CD4-positive, alpha-beta T cell treated with Interleukin-6 for 4 hours (primary cell): Measurements from ENCODE around the gene SFXN5.

Experiments used
- DNase-seq: peaks from one replicate; pipeline ENCODE4 v3.0.0-alpha.2; 2020; ENCODE audit warnings: mixed read lengths

The SFXN5 gene

DNA sequence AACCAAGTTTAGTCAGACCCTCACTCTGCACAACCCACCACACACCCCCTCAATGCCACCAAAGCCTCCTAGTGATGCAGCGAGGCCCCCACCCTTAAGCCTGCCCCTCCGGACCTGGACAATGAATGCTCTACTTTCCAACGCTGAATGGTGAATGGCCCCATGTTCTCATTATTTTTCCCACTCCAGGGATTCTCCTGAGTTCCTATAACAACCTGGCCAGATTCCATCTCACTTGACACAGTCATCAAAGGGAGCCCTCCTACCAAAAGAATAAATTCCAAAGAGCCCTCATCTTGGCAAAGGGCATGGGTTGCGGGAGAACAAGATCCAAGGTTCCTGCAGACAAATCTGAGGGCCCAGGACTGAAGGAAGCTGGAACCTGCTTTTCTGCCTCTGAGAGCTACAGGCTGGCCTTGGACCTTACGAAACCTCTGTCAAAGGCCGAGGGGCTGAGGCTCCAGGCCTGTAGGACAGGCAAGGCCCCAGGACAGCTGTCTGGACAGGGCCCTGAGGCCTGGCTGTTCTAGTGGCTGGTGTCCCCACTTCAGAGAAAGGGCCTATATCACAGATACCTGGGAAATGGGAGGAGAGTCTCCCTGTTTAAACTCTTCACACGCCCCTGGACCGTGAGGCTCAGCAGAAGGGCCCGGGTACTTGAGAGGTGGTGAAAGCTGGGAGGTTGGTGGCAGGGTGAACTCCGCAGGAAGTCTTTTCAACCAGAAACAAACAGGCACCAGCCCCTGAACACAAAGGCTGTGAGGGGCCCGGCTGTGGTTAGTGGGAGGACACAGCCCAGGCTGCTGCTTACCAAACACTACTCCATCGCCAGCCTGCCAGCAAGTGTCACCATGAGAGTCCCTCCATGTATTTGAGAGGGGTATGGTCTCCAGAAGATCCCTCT is 27.3 kb downstream of the SFXN5 start:
- DNase-seq: no peak

DNA sequence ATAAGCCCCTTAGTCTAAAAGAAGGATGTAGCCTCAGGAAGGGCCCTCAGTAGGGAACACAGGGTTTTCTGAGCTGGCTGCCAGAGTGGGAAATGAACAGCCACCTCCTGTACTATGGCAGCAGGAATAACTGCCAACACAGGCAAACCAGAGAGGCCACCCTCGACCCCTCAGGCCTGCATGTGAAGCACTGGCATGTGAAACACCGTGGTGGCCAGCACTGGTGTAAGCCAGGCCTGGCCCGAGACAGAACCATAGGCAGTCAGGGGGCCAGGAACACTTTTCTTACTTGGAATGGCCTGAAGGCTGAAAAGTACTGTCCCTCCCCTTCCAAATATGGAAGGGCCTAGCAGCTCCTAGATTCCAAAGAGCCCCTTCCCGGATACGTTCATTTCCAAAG is 28.2 kb downstream of the SFXN5 start:
- DNase-seq: no peak

DNA sequence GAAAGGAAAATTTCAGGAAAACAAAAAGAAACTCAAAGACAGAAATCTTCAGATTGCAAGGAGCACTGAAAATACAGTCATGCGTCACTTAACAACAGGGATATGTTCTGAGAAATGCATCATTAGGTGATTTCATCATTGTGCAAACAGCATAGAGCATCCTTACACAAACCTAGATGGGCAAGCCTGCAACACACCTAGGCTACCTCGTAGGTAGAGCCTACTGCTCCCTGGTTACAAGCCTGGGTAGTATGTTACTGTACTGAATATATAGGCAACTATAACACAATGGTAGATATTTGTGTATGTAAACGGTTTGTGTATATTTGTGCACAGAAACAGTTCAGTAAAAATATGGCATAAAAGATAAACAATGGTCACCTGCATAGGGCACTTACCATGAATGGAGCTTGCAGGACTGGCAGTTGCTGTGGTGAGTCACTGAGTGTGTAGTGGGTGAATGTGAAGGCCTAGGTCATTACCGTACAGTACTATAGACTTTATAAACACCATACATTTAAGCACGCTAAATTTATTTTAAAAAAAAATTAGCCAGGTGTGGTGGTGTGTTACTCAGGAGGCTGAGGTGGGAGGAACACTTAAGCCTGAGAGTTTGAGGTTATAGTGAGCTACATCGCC is 33.4 kb downstream of the SFXN5 start:
- DNase-seq: no peak

DNA sequence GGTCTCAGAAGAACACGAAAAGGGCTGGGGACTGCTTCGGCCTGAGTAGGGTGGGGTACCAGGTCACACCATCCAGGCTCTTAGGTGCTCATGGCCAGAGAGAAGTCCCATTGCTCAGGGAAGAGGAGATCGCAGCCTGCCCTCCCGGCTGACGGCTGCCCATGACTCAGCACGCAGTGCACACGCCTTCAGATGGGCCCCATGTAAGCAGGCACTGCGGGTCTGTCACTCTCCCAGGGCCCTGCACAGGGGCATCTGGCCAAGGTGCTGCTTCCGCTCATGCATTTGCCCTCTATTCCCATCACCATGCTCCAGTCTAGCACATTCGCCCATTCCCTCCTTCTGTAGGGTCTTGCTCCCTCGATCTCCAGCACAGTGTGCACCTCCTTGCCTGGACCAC is 34.7 kb downstream of the SFXN5 start:
- no peak for DNase-seq

DNA sequence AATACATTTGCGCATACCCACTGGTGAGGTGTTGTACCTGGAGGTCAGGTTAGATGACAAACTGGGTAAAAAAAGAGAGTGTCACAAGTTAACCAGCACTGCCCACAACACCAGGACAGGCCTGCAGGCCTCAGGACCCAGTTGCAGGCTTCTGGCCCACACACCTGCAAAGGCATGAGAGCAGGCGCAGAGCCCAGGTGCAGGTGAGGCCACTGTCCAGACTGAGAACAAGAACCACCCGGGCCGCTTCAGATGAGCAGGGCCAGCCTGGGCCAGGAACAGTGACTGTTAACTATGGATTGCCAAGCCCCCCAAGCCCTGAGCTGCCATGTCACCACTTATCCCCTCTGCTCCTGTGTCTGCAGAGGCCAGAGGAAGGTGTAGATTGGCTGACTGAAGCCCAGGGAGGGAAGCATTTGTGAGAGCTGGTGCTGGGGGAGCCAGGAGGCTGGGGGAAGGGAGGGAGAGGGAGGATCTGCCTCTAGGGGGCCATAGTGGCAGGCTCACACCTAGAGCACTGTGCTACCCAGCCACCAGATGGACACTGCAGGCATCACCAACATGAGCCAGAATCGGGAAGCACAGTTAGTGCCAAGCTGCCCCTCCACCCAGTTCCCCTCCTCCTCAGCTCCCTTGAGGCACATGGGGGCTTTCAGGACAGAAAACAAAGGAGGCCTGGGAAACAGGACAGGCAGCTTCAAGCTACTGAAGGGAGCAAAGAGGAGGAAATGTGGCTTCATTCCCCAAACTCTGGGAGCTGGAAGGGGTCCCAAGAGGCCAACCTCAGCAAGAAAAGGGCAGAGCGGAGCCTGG is 35.4 kb downstream of the SFXN5 start:
- DNase-seq: no peak

DNA sequence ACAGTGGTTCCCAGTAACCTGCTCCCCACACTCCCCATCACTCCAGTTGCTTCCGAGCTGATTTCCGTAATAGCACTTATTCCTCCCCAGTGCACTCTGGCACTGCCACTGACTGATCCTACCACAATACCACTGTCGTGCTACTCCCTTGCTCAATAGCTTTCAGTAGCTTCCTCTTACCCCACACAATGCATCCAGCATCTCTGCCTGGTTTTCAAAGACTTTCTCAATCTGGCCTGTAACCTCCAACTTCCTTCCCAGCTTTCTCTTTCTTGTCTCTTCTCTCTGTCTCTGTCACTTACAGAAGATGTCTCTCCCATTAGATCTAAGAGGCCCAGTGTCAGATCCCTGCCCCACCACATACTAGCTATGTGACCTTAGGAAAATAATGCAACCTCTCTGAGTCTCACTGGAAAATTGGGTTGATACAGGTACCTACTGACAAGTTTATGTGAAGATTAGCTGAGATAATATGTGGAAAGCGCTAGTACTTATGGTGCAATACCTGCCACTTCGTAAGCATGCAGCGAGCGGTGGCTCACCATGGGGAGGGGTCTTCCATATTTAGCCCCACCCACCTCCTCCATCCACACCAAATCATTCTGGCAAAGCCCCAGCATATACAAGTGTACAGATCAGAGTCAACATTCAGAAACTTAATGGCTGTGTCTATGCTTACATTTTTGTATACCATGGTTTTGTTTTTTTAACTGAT is 36.7 kb downstream of the SFXN5 start:
- DNase-seq: no peak

DNA sequence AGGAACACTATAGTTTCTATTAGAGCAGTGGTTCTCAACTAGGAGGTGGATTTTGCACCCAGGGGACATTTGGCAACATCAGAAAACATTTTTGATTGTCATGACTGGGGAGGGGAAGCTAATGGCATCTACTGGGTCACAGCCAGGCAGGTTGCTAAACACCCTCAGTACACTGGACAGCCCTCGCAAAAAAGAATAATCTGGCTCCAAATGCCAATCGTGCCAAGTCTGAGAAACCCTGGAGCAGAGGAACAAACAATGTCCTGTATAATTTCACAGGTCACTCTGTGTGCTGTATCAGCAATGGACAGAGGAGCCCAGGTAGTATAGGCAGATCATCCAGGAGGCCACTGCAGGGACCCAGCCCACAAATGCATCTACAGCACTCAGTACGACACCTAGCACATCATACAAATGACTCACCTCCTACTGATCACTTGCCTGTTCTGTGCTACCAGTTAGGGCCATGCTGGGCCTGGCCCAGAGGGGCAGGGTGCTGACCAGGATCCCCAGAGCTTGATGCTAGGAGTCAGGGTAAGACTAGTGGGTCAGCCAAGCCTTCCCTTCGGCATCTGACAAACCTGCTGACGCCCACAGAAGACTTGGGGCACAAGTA is 37.6 kb downstream of the SFXN5 start:
- no peak for DNase-seq

DNA sequence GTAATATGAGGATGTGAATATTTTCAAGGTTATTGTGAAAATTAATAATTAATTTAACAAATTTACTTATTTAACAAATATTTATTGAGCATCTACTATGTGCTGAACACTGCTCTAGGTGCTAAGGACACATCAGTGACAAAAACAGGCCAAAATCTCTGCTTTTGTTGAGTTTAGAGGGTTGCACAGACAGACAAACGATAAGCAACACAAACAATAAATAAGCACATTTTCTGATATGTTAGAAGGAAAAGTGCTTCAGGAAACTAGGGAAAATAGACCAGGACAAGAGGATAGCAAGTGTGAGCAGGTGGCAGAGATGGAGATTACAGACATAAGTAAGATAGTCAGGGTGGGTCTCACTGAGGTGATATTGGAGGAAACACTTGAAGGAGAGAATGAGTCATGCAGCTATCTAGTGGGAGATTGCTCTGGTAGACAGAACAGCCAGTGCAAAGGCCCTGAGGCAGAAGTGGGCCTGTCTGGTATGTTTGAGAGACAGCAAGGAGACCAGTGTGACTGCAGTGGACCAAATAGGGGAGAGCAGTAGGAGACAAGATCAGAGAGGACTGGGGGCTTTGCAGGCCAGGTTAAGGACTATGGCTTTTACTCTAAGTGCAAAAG is 38.3 kb downstream of the SFXN5 start:
- no peak for DNase-seq

DNA sequence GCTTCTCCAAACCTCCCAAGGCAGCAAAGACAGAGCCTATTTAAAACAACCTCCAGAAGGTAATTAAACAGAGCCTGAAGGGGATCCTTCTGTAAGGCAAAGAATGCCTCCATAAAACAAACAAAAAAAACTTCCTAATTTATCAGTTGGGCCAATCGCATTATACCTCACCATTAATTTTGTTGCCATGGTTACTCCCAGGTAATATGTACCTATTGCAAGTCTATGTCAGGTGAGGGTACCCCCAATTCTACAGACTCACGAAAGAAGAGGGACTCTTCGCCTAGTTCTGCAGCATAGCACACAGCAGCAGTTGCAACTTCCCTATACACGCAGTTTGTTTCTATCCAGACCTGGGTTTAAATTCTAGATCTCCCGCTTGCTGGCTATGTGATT is 38.8 kb downstream of the SFXN5 start:
- no peak for DNase-seq

DNA sequence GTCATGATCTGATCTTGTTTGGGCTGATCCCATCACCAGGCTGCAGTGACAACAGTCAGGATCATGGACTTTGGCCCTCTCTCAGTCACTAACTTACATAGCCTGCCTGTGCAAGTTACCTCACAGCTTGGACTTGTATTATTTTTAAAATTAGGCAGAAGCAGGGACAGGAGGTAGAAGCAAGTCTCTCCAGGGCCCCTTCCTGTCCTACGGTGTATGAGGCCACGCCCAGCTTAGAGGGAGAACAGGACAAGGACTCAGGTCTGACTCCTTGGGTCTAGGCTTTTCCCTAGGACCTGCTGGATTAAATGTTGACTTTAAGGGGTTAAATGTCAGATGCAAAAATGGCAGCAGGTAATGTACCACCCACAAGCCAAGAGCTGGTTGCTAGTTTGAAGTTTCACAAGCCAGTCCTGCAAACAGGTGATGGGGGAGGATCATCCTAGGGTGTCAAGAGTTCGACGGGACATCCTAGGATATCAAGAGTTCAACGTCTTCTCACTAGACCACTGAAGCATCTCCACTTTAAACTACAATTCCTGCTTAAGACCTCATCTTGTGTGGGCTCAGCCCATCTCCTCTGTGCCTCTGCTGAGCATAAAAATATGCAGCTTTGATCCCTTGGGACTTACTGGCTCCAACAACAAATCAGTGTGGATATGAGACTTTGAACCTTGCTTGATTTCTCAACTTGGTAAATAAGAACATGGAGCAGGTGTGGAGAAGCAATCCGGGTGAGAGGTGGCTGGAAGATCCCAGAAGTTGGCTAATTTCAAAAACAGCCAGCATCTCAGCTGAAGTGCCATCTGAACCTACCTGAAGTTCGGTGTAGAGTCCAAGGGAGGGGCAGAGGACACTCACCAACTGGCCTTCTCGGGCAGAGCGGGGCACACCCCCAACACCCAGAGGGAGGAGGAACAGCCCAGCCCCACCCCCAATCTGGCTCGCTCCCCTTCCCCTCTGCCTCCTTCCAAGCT is 39.5 kb downstream of the SFXN5 start:
- DNase-seq: no peak

DNA sequence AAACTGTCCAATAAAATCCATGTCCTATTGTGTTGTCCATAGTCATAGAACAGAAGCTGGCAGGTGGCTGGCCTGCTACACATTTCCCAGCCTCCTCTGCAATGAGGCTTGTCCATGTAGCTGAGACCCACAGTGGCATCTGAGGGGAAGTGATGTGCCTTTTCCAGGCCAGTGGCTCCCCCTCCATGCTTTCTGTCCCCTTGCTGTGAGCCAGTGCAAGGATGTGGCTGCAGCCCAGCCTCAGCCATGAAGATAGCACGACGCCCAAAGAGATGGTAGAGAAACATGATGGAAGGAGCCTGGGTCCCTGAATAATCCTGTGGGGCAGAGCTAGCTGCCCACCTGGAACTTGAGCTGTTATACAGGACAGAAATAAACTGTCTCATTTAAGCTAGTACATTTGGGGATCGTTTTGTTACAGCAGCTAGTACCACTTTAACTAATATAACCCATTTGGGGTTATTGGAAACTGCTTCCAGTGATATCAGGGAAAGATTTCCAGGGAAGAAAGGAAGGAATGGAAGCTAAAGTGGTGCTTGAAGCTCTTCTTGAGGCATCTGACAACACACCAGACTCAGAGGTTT is 40.3 kb downstream of the SFXN5 start:
- no peak for DNase-seq

DNA sequence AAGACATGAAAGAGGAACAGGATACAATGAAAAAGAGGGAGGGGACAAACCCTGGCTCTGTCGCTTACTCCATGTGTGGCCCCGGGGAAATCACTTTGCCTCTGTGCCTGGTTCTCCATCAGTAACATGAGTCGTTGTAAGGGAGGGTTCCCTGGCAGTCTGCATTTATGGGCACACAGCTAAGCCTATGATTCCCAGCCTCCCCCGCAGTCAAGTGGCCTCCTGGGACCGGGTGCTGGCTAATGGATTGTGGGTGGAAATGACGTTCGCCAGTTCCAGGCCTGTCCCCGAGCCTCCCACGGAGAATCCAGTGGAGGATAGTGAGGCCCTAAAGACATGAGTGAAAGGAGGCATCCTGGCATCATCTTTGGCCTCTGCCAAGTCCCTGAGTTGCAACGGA is 42.7 kb downstream of the SFXN5 start:
- DNase-seq: no peak

DNA sequence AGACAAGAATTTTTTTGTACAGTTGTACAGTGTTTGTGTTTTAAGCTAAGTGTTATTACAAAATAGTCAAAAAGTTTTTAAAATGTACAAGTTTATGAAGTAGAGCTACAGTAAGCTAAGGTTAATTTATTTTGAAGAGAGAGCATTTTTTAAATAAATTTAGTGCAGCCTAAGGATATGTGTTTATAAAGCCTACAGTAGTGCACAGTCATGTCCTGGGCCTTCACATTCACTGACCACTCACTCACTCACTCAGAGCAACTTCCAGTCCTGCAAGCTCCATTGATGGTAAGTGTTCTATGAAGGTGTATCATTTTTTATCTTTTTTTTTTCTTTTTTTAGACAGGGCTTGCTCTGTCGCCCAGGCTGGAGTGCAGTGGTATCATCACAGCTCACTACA is 44.2 kb downstream of the SFXN5 start:
- no peak for DNase-seq

DNA sequence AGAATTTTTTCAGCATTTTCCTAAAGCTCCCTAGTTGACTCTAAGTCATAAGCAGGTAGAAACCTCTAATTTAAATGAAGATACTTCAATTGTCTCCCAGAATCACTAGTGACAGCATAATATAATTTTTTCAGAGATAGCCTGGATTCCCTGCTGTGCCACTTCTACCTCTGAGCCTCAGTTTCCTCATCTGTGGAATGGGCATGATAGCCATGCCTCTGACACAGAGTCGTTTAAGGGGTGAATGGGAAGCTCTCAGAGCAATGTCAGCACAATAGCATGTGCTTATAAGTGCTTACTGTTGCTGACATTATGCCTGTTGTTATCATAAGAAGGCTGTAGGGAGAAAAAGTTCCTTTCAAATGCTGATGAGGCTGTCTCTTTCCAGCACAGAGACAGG is 48.0 kb downstream of the SFXN5 start:
- no peak for DNase-seq

DNA sequence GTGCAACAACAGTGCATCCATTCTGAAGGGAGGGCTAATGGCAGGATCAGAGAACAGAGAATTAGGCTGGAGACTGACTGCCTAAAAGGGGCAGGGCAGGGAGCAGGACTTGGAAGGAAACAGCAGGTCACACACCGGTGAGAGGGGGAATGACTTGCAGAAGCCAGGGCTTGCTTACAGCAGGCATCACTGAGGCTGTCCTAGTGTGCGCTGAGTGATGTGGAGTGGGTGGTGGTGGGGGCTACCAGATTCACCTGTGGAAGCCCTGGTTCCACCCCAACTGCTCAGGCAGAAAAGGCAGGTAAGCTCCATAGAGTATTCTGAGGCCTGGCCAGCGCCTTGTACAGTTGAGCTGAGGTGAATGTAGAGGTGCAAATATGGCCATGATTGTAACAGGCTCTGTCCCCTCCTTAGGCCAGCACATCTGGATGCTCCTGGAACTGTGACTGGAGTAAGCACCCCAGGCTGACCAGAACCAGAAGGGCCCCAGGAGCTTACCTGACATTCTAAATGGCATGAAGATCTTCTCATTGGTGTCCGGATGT is 49.4 kb downstream of the SFXN5 start:
- no peak for DNase-seq

DNA sequence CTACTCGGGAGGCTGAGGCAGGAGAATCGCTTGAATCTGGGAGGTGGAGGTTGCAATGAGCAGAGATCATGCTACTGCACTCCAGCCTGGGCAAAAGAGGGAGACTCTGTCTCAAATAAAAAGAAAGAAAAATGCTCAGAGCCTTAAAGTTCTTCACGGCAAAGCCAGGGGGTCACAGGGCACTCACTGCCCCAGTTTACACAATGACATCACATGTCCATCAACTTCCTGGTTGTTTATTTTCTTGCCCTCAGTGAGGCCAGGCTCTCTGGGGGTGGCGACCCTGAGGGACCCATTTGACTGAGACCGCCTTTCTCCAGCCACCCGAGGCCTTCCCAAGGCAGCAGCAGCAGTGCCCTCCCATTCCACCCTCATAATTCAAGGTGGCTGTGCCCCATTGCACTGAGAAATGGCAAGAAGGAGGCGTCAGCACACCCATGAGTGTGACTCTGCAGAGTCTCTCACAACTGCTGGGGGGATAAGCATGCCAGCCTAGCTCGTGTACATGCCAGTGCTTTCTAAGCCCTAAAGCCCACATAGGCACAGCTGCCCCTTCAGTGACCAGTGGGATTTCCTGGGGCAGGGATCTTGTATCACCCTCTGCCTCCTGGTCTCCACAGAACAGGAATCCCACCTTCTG is 50.0 kb downstream of the SFXN5 start:
- DNase-seq: no peak

DNA sequence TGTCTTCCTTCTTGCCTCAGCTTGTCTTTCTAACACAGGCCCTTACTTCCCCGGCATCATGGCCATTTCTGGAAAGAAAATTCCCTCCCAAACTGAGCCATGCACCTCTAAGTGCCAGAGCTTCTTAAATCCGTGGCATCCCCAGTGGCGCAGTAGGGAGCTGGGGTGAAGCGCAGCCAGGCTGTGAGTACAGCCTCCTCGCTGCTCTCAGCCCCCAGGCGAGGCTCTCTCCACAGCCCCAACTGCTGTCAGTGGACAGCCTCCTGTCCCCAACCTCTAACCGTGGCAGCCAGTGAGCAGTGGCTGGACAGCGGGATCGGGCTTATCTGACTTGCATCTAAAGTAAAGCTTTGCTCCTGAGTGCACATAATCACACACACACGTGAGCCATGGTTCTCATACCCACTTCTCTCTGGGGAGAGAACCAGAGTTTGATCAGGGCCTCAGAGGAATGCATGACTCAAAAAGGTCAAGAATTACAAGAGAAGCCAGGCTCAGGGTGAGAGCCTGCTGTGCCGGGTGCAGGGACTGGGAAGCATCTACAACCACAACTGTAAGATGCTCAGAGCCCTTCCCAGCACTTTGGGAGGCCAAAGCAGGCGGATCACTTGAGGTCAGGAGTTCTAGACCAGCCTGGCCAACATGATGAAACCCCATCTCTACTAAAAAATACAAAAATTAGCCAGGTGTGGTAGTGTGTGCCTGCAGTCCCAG is 50.7 kb downstream of the SFXN5 start:
- no peak for DNase-seq

DNA sequence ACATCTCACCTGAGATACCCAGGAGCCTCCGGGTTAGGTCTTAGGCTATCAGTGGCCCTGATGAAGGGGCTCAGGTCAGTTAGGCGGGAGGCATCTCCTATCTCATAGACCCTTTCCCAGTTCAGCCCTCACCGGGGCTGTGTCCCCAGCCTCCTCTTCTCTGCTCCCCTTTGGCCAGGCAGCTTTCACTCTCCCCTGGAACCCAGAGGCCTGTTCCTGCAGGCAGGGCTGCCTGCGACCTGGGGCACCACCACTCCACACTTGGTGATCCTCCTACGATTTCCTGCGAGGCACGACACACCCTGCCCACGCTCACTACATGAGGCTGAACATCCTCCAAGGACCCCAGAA is 51.2 kb downstream of the SFXN5 start:
- DNase-seq: no peak
